HepG2 (cell line): ENCODE results near the gene GALNT18. TPM values are rescaled to one million over a fixed set of nuclear protein-coding genes. Genes with fewer than 3 reads are reported as not detected.

Experiments used
- ATAC-seq: fragments of 200-7000 bp; cut with Tn5 transposase; 3 replicates; pipeline ENCODE4 v1.9.1; 2020; ENCODE audit warnings: mild to moderate bottlenecking, moderate library complexity
- BruUV-seq: library from RNA; stranded (reverse); fragments of 400-500 nt; replicated peaks from 2 replicates; lab custom pipeline; 2021; lab: Mats Ljungman, UMichigan
- CTCF ChIA-PET: fragments of 300-600 bp; formaldehyde crosslinking; extraction: SDS; loops from one replicate; lab custom pipeline; 2021; ENCODE audit warnings: low total read pairs, inconsistent platforms, low intra/inter-chr PET ratio; lab: Yijun Ruan, JAX
- POLR2A ChIA-PET: fragments of 350-600 bp; sonication (Branson Sonifier 250); formaldehyde crosslinking; loops from one replicate; lab custom pipeline; 2020; ENCODE audit warnings: antibody characterized with exemption, inconsistent platforms; lab: Yijun Ruan, JAX
- DNase-seq: peaks from one replicate; pipeline ENCODE4 v3.0.0-alpha.2; 2015; ENCODE audit warnings: low spot score
- FAIRE-seq: peaks from 3 replicates; lab custom pipeline; 2011; peaks lifted over from hg19 to GRCh38; lab: Jason Lieb, UNC
- H2AFZ ChIP-seq: one replicate; pipeline ENCODE4 v1.6.1; 2011; ENCODE audit warnings: low read length, inconsistent platforms
- H3K27ac ChIP-seq: fragments of 300-600 bp; 3 replicates; pipeline ENCODE4 v1.8.0; 2011; ENCODE audit warnings: mixed run types, mild to moderate bottlenecking, mixed read lengths, low read length, inconsistent platforms; ENCODE audit not compliant: insufficient read depth; ENCODE audit errors: extremely low read length
- H3K27me3 ChIP-seq, 2 experiments: fragments of 200-600 bp in 1 of 2; 2 replicates in 1 of 2; 3 replicates in 1 of 2; pipeline versions ENCODE4 v1.6.0 to v1.8.0; 2011; ENCODE audit warnings: low read length in 2 of 2, mild to moderate bottlenecking in 2 of 2, moderate library complexity in 2 of 2, inconsistent platforms in 1 of 2; ENCODE audit not compliant: insufficient read depth in 2 of 2, control insufficient read depth in 1 of 2
- H3K36me3 ChIP-seq, 2 experiments: fragments of 200-600 bp in 1 of 2; replicated peaks in 1 of 2; 2 replicates in 1 of 2; 3 replicates in 1 of 2; pipeline versions ENCODE4 v1.5.1 to v1.8.0; 2011; ENCODE audit warnings: low read length in 2 of 2, inconsistent platforms in 1 of 2; ENCODE audit not compliant: insufficient read depth in 2 of 2, control insufficient read depth in 1 of 2
- H3K4me1 ChIP-seq: 2 replicates; pipeline ENCODE4 v1.5.1; 2012; ENCODE audit warnings: low read length, inconsistent platforms; ENCODE audit not compliant: insufficient read depth
- H3K4me2 ChIP-seq: 2 replicates; pipeline ENCODE4 v1.6.0; 2011; ENCODE audit warnings: low read depth, low read length, inconsistent platforms
- H3K4me3 ChIP-seq, 3 experiments: fragments of 200-600 bp in 1 of 3; sonication (generic), shearing (Covaris generic) in 1 of 3; replicated peaks in 1 of 3; 2 replicates each; pipeline ENCODE4 v1.5.1; 2011 to 2016; ENCODE audit warnings: low read length in 3 of 3, inconsistent platforms in 2 of 3, low read depth in 2 of 3, mild to moderate bottlenecking in 2 of 3, control low read depth in 1 of 3, mixed read lengths in 1 of 3; ENCODE audit not compliant: insufficient read depth in 1 of 3
- H3K79me2 ChIP-seq: one replicate; pipeline ENCODE4 v1.6.1; 2011; ENCODE audit warnings: low read length, inconsistent platforms; ENCODE audit not compliant: insufficient read depth
- H3K9ac ChIP-seq: 2 replicates; pipeline ENCODE4 v1.6.0; 2011; ENCODE audit warnings: mild to moderate bottlenecking, low read depth, low read length, inconsistent platforms; ENCODE audit not compliant: insufficient read depth
- H3K9me3 ChIP-seq: 2 replicates; pipeline ENCODE4 v1.5.1; 2012; ENCODE audit warnings: mild to moderate bottlenecking, low read length
- H4K20me1 ChIP-seq: 2 replicates; pipeline ENCODE4 v1.6.0; 2011; ENCODE audit warnings: inconsistent platforms, mild to moderate bottlenecking, low read length, moderate library complexity; ENCODE audit not compliant: insufficient read depth
- AGO1 ChIP-seq: fragments of 200-400 bp; formaldehyde crosslinking; IDR thresholded peaks from 2 replicates; pipeline ENCODE4 v1.6.1; 2017; ENCODE audit warnings: mild to moderate bottlenecking, low read depth, low read length, moderate library complexity; ENCODE audit not compliant: poor library complexity, severe bottlenecking
- FOSL2 ChIP-seq: sonication (generic); formaldehyde crosslinking; IDR thresholded peaks from 2 replicates; pipeline ENCODE4 v1.4.0; 2020; ENCODE audit warnings: missing genetic modification reagents
- IKZF1 ChIP-seq: fragments of 450-650 bp; IDR thresholded peaks from 2 replicates; pipeline ENCODE4 v1.7.1; 2016
- PAWR ChIP-seq: sonication (generic); formaldehyde crosslinking; IDR thresholded peaks from 2 replicates; pipeline ENCODE4 v1.4.0; 2020; ENCODE audit warnings: missing genetic modification reagents, mild to moderate bottlenecking, borderline replicate concordance
- TMF1 ChIP-seq: sonication (generic); formaldehyde crosslinking; IDR thresholded peaks from 2 replicates; pipeline ENCODE4 v1.8.1; 2022; ENCODE audit warnings: low read depth, missing genetic modification reagents
- YY1 ChIP-seq: IDR thresholded peaks from 2 replicates; pipeline ENCODE4 v1.6.1; 2011; ENCODE audit warnings: low read length, low read depth, moderate library complexity, mild to moderate bottlenecking; ENCODE audit not compliant: insufficient read depth, insufficient replicate concordance
- ZFP62 ChIP-seq: sonication (generic); formaldehyde crosslinking; IDR thresholded peaks from 2 replicates; pipeline ENCODE4 v1.4.0; 2020; ENCODE audit warnings: missing genetic modification reagents
- ZNF326 ChIP-seq: sonication (generic); formaldehyde crosslinking; IDR thresholded peaks from 2 replicates; pipeline ENCODE4 v1.4.0; 2020; ENCODE audit warnings: missing genetic modification reagents, borderline replicate concordance
- ZNF782 ChIP-seq: sonication (generic); formaldehyde crosslinking; IDR thresholded peaks from 2 replicates; pipeline ENCODE4 v1.4.0; 2020; ENCODE audit warnings: missing genetic modification reagents, mild to moderate bottlenecking, borderline replicate concordance
- WGBS: methylation state at CpG from one replicate; pipeline ENCODE4 v1.1.6; 2017; ENCODE audit warnings: low lambda C conversion rate; 5-methylcytosine and 5-hydroxymethylcytosine counted together
- in situ Hi-C: cut with HindIII; loops from 2 replicates; pipeline ENCODE4 v1.10.0; 2017; ENCODE audit warnings: low pct_unique_long_range_greater_than_20kb; ENCODE audit not compliant: extremely low pct_ligation_motif_present
- intact Hi-C: fragments of 100-400 bp; cut with micrococcal nuclease; formaldehyde crosslinking; loops from one replicate; pipeline ENCODE4 v1.10.0; 2022; ENCODE audit not compliant: unreplicated experiment
- polyA plus RNA-seq, 8 experiments: library from polyadenylated mRNA; depleted of rRNA in 3 of 8; stranded (reverse) in 7 of 8; unstranded in 1 of 8; fragments of >200 nt; fragmentation: Illumina TruSeq in 4 of 8; extraction: Trizol in 4 of 8; gene quantifications; 2 replicates each; pipeline versions ENCODE4 v1.2.1 to v1.2.3, GENCODE V29; 2011 to 2016; ENCODE audit warnings: low read depth in 4 of 8, missing spikeins in 1 of 8, mixed read lengths in 1 of 8; ENCODE audit not compliant: insufficient read depth in 1 of 8
- total RNA-seq, 5 experiments: library from RNA; depleted of rRNA; stranded (reverse); fragments of >200 nt; fragmentation: Illumina TruSeq; extraction: Trizol; gene quantifications; 2 replicates each; pipeline ENCODE4 v1.2.3, GENCODE V29; 2016; ENCODE audit warnings: low read depth in 1 of 5
- TF ChIP-seq, protein P1 (sequence below): IDR thresholded peaks from 2 replicates; pipeline ENCODE4 v1.6.1; 2016
- TF ChIP-seq, protein P2 (sequence below): sonication (generic); formaldehyde crosslinking; IDR thresholded peaks from 2 replicates; pipeline ENCODE4 v1.8.1; 2023; ENCODE audit warnings: mild to moderate bottlenecking, missing genetic modification reagents
- TF ChIP-seq, protein P3 (sequence below): sonication (generic); formaldehyde crosslinking; IDR thresholded peaks from 2 replicates; pipeline ENCODE4 v1.4.0; 2020; ENCODE audit warnings: mild to moderate bottlenecking, missing genetic modification reagents
- TF ChIP-seq, protein P4 (sequence below): sonication (generic); formaldehyde crosslinking; conservative IDR thresholded peaks from 2 replicates; pipeline ENCODE4 v1.8.0; 2022; ENCODE audit warnings: mild to moderate bottlenecking, moderate library complexity, missing genetic modification reagents

The GALNT18 gene
- total and polyA plus RNA-seq, 2 of the 13 experiments (the other 11 are each of a cell fraction or from before 2014, with no cell fraction given), result 0.11 TPM; not detected in 1

DNA sequence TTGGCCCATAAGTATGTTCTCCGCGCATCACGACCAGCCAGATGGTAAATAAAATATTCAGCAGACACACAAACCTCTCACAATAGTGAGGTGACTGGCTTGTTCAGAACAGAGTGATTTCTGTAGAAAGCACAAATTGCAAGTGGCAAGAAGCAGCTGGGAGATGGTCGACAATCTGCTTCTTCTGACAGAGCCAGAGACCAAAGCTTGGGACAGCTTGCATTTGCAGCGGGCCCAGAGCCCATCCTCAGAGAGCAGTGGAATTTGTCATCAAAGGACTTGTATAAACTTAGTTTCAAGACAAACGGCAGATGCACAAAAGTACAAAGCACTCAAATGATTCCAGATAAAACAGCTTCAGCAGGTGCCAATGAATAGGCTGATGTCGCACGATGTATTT lies 7.6 kb upstream of the GALNT18 start:
- BruUV-seq, result no TSS peak
- in situ Hi-C loops (no loop called here), intact Hi-C loops (no loop called here)
- Histone ChIP-seq H3K4me1 (no peaks in the 10 kb centered on the region), H3K27ac (no peak overlapping the region), H3K4me3 (no peak overlapping the region), H3K9ac (no peak overlapping the region), H3K4me2 (no peak overlapping the region), H3K36me3 (no peaks in the 10 kb centered on the region), H2AFZ (no peak overlapping the region), H3K27me3 (peaks cover 1 to 20% of the 10 kb centered on the region in 2 experiments; a peak in 4 of 5 replicates), H3K79me2 (no peaks in the 10 kb centered on the region), H3K9me3 (no peaks in the 10 kb centered on the region), H4K20me1 (no peaks in the 10 kb centered on the region)
- ChIA-PET POLR2A (no interaction called here), CTCF (no interaction called here)
- DNase-seq (no peak), FAIRE-seq (no peak), ATAC-seq (no peak)
- TF ChIP-seq AGO1, result no peak
- TF ChIP-seq ZFP62 (CRISPR knock-in tag), result no peak
- no peak for TF ChIP-seq IKZF1
- no peak for TF ChIP-seq YY1
- TF ChIP-seq, protein P1, sequence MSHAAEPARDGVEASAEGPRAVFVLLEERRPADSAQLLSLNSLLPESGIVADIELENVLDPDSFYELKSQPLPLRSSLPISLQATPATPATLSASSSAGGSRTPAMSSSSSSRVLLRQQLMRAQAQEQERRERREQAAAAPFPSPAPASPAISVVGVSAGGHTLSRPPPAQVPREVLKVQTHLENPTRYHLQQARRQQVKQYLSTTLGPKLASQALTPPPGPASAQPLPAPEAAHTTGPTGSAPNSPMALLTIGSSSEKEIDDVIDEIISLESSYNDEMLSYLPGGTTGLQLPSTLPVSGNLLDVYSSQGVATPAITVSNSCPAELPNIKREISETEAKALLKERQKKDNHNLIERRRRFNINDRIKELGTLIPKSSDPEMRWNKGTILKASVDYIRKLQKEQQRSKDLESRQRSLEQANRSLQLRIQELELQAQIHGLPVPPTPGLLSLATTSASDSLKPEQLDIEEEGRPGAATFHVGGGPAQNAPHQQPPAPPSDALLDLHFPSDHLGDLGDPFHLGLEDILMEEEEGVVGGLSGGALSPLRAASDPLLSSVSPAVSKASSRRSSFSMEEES (CRISPR knock-in tag), result no peak
- TF ChIP-seq, protein P2, sequence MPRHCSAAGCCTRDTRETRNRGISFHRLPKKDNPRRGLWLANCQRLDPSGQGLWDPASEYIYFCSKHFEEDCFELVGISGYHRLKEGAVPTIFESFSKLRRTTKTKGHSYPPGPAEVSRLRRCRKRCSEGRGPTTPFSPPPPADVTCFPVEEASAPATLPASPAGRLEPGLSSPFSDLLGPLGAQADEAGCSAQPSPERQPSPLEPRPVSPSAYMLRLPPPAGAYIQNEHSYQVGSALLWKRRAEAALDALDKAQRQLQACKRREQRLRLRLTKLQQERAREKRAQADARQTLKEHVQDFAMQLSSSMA (CRISPR knock-in tag), result no peak
- TF ChIP-seq FOSL2 (CRISPR knock-in tag), result no peak
- no peak for TF ChIP-seq TMF1
- no peak for TF ChIP-seq ZNF782
- TF ChIP-seq PAWR (CRISPR knock-in tag), result no peak
- TF ChIP-seq, protein P3, sequence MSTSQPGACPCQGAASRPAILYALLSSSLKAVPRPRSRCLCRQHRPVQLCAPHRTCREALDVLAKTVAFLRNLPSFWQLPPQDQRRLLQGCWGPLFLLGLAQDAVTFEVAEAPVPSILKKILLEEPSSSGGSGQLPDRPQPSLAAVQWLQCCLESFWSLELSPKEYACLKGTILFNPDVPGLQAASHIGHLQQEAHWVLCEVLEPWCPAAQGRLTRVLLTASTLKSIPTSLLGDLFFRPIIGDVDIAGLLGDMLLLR (CRISPR knock-in tag), result no peak
- TF ChIP-seq ZNF326 (CRISPR knock-in tag), result no peak
- TF ChIP-seq, protein P4, sequence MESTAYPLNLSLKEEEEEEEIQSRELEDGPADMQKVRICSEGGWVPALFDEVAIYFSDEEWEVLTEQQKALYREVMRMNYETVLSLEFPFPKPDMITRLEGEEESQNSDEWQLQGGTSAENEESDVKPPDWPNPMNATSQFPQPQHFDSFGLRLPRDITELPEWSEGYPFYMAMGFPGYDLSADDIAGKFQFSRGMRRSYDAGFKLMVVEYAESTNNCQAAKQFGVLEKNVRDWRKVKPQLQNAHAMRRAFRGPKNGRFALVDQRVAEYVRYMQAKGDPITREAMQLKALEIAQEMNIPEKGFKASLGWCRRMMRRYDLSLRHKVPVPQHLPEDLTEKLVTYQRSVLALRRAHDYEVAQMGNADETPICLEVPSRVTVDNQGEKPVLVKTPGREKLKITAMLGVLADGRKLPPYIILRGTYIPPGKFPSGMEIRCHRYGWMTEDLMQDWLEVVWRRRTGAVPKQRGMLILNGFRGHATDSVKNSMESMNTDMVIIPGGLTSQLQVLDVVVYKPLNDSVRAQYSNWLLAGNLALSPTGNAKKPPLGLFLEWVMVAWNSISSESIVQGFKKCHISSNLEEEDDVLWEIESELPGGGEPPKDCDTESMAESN (CRISPR knock-in tag), result no peak
- WGBS, result 20% methylated on average over 7 of the region's 8 CpGs
